B cell (primary cell): Measurements from ENCODE around the gene DDX23. TPM values are rescaled to one million over a fixed set of nuclear protein-coding genes. Genes with fewer than 3 reads are reported as not detected.

ENCODE experiments used
- ATAC-seq: fragments of 200-7000 bp; cut with Tn5 transposase; one replicate; pipeline ENCODE4 v1.10.0; 2021; ENCODE audit warnings: low read depth, mild to moderate bottlenecking, moderate number of reproducible peaks, moderate library complexity
- CTCF ChIA-PET: fragments of 350-600 bp; sonication (Branson Sonifier 250); formaldehyde crosslinking; loops from one replicate; lab custom pipeline; 2021; ENCODE audit warnings: antibody characterized with exemption, inconsistent platforms; lab: Charles Lee
- POLR2A ChIA-PET: fragments of 350-600 bp; sonication (Branson Sonifier 250); formaldehyde crosslinking; loops from one replicate; lab custom pipeline; 2021; ENCODE audit warnings: antibody characterized with exemption; lab: Charles Lee
- DNase-seq: peaks from one replicate; pipeline ENCODE4 v3.0.0; 2013
- H2AFZ ChIP-seq: 2 replicates; pipeline ENCODE4 v1.6.1; 2012; ENCODE audit warnings: mild to moderate bottlenecking, low read depth, low read length; ENCODE audit not compliant: insufficient read depth, poor library complexity, severe bottlenecking
- H3K27ac ChIP-seq, 2 donors: 1 replicate in 1 of 2; 2 replicates in 1 of 2; pipeline ENCODE4 v1.5.1; 2012 to 2013; ENCODE audit warnings: low read length in 2 of 2, mild to moderate bottlenecking in 2 of 2, moderate library complexity in 1 of 2
- H3K27me3 ChIP-seq, 4 experiments: fragments of 200-600 bp in 1 of 4; sonication (generic) in 1 of 4; replicated peaks in 1 of 4; 1 replicate in 2 of 4; 2 replicates in 2 of 4; pipeline versions ENCODE4 v1.6.1 to v1.7.0; 2013 to 2016; ENCODE audit warnings: low read length in 3 of 4, mild to moderate bottlenecking in 2 of 4, mixed read lengths in 1 of 4, moderate library complexity in 1 of 4; ENCODE audit not compliant: insufficient read depth in 4 of 4, control insufficient read depth in 3 of 4; ENCODE audit errors: control extremely low read depth in 1 of 4
- H3K36me3 ChIP-seq, 2 experiments: replicated peaks in 1 of 2; 1 replicate in 1 of 2; 2 replicates in 1 of 2; pipeline versions ENCODE4 v1.6.1 to v1.7.1; 2013; ENCODE audit warnings: low read length in 1 of 2; ENCODE audit not compliant: insufficient read depth in 2 of 2, control insufficient read depth in 1 of 2; ENCODE audit errors: control extremely low read depth in 1 of 2, extremely low read depth in 1 of 2
- H3K4me1 ChIP-seq, 2 donors: fragments of 200-600 bp in 1 of 2; sonication (generic) in 1 of 2; 1 replicate in 1 of 2; 2 replicates in 1 of 2; pipeline versions ENCODE4 v1.5.1 to v1.6.1; 2013 to 2017; ENCODE audit warnings: low read length in 2 of 2; ENCODE audit not compliant: control insufficient read depth in 2 of 2, insufficient read depth in 2 of 2
- H3K4me2 ChIP-seq: replicated peaks from 2 replicates; pipeline ENCODE3; 2012; ENCODE audit warnings: mild to moderate bottlenecking, low read depth, low read length; ENCODE audit not compliant: poor library complexity, severe bottlenecking
- H3K4me3 ChIP-seq, 5 experiments: fragments of 200-600 bp in 1 of 5; sonication (generic) in 1 of 5; 1 replicate in 3 of 5; 2 replicates in 2 of 5; pipeline versions ENCODE4 v1.5.1 to v1.7.0; 2011 to 2016; ENCODE audit warnings: low read length in 4 of 5, mild to moderate bottlenecking in 4 of 5, low read depth in 2 of 5, control low read depth in 1 of 5, moderate library complexity in 1 of 5; ENCODE audit not compliant: insufficient read depth in 1 of 5; ENCODE audit errors: control extremely low read depth in 1 of 5, extremely low read depth in 1 of 5
- H3K79me2 ChIP-seq: fragments of 200-600 bp; sonication (generic); one replicate; pipeline ENCODE4 v1.6.0; 2016; ENCODE audit warnings: low read length; ENCODE audit not compliant: control insufficient read depth, insufficient read depth
- H3K9ac ChIP-seq: fragments of 200-600 bp; sonication (generic); 2 replicates; pipeline ENCODE4 v1.6.1; 2017; ENCODE audit warnings: mild to moderate bottlenecking, low read length, moderate library complexity
- H3K9me3 ChIP-seq, 3 donors: one replicate each; pipeline versions ENCODE4 v1.6.1 to v1.7.1; 2013; ENCODE audit warnings: low read length in 2 of 3; ENCODE audit not compliant: control insufficient read depth in 2 of 3, insufficient read depth in 1 of 3; ENCODE audit errors: control extremely low read depth in 1 of 3
- H4K20me1 ChIP-seq: 2 replicates; pipeline ENCODE4 v1.6.0; 2012; ENCODE audit warnings: mild to moderate bottlenecking, low read length; ENCODE audit not compliant: insufficient read depth, control insufficient read depth, poor library complexity, severe bottlenecking
- H3K27ac Mint-ChIP-seq: one replicate; pipeline ENCODE4 v1.8.0; 2021; ENCODE audit warnings: mixed read lengths
- H3K27me3 Mint-ChIP-seq: one replicate; pipeline ENCODE4 v1.8.0; 2021; ENCODE audit warnings: mixed read lengths
- H3K4me1 Mint-ChIP-seq: one replicate; pipeline ENCODE4 v1.8.0; 2021; ENCODE audit warnings: mixed read lengths
- H3K4me3 Mint-ChIP-seq: one replicate; pipeline ENCODE4 v1.8.0; 2021; ENCODE audit warnings: mixed read lengths
- H3K9me3 Mint-ChIP-seq: one replicate; pipeline ENCODE4 v1.8.0; 2022; ENCODE audit warnings: mixed read lengths; ENCODE audit not compliant: insufficient read depth
- CTCF ChIP-seq: fragments of 200-600 bp; IDR thresholded peaks from one replicate; pipeline ENCODE4 v1.8.0; 2022; ENCODE audit warnings: antibody characterized with exemption, mild to moderate bottlenecking
- EZH2 ChIP-seq: IDR thresholded peaks from 2 replicates; pipeline ENCODE4 v1.6.1; 2012; ENCODE audit warnings: borderline replicate concordance, low read depth, mild to moderate bottlenecking, moderate library complexity, low read length; ENCODE audit not compliant: insufficient read depth, poor library complexity, severe bottlenecking
- WGBS: methylation state at CpG from one replicate; pipeline ENCODE4 v1.1.5; 2013; ENCODE audit warnings: missing lambda C conversion rate; ENCODE audit not compliant: insufficient coverage; 5-methylcytosine and 5-hydroxymethylcytosine counted together
- intact Hi-C: fragments of 100-400 bp; cut with micrococcal nuclease; formaldehyde crosslinking; loops from one replicate; pipeline ENCODE4 v1.10.0; 2022
- polyA plus RNA-seq: library from polyadenylated mRNA; depleted of rRNA; stranded (reverse); fragments of >200 nt; gene quantifications from 2 replicates; pipeline ENCODE4 v1.2.3, GENCODE V29; 2012
- total RNA-seq, 2 donors: library from RNA; stranded (reverse); fragments of 120-200 nt in 1 of 2; gene quantifications; 1 replicate in 1 of 2; 2 replicates in 1 of 2; pipeline versions ENCODE4 v1.2.3 to v1.2.4, GENCODE V29; 2013 to 2022

Gene DDX23
- total and polyA plus RNA-seq, 2 donors (not counting 1 experiment from before 2014, with no cell fraction given), result 76.1 to 135 TPM

- H3K27me3 Mint-ChIP-seq, result peaks cover 13% of the 10 kb centered on the region
- H3K79me2 ChIP-seq, result no peaks in the 10 kb centered on the region
- ATAC-seq (no peak), DNase-seq (no peak)
- H4K20me1 ChIP-seq, result no peaks in the 10 kb centered on the region
- intact Hi-C loops, result loop anchor here (1.0 kb wide), 1 partner anchor 44 kb away; no protein-coding TSS in a partner anchor
- peaks cover 5% of the 10 kb centered on the region in 2 donors for H3K4me1 ChIP-seq
- H3K9ac ChIP-seq, result no peak overlapping the region
- no peak overlapping the region for H3K4me3 Mint-ChIP-seq
- H3K36me3 ChIP-seq, result no peaks in the 10 kb centered on the region
- TF ChIP-seq EZH2 (no peak), CTCF (no peak)
- no peak overlapping the region for H2AFZ ChIP-seq
- peaks cover 9% of the 10 kb centered on the region for H3K4me1 Mint-ChIP-seq
- POLR2A ChIA-PET, result no interaction called here
- H3K9me3 ChIP-seq, result no peaks in the 10 kb centered on the region
- H3K9me3 Mint-ChIP-seq, result no peaks in the 10 kb centered on the region
- no peak overlapping the region for H3K27ac Mint-ChIP-seq
- no peak overlapping the region for H3K4me3 ChIP-seq
- H3K27me3 ChIP-seq, result peaks cover 0 to 3% (median 0%) of the 10 kb centered on the region in 4 experiments
- CTCF ChIA-PET, result interaction anchor here (0.8 to 7.9 kb wide), 7 partner anchors 12 to 1141 kb away, joined by 3 to 177 read pairs (median 3); no protein-coding TSS in a partner anchor
- no peak overlapping the region for H3K4me2 ChIP-seq
- no peak overlapping the region for H3K27ac ChIP-seq
- 93% methylated on average over 2 of the region's 3 CpGs for WGBS
These were observed 55.0 kb downstream of the DDX23 start for GRCh38 chr12:48796976-48797375.
